NB4 (cell line): Measurements from ENCODE around the gene ITPK1.
"Not testable (repeated sequence)": the region's sequence is repeated elsewhere in the genome, so short reads cannot be mapped to it uniquely, and the experiment has no call there.

ENCODE experiments used
- DNase-seq: peaks from one replicate; pipeline ENCODE4 v3.0.0; 2010; ENCODE audit warnings: low read depth
- H3K4me3 ChIP-seq: one replicate; pipeline ENCODE4 v1.5.1; 2011; ENCODE audit warnings: mild to moderate bottlenecking, low read depth, low read length, moderate library complexity
- CTCF ChIP-seq: IDR thresholded peaks from one replicate; pipeline ENCODE4 v1.5.1; 2012; ENCODE audit warnings: low read depth, low read length
- MYC ChIP-seq: IDR thresholded peaks from 2 replicates; pipeline ENCODE4 v1.6.1; 2011; ENCODE audit warnings: low read depth, low read length
- POLR2A ChIP-seq: IDR thresholded peaks from 2 replicates; pipeline ENCODE4 v1.6.1; 2011; ENCODE audit warnings: mild to moderate bottlenecking; ENCODE audit not compliant: insufficient read length; ENCODE audit errors: extremely low read depth
- TF ChIP-seq, protein P1 (sequence below): IDR thresholded peaks from 2 replicates; pipeline ENCODE4 v1.6.1; 2011; ENCODE audit warnings: low read depth, low read length

Gene ITPK1

GRCh38 chr14:93109572-93110481 is 5.9 kb downstream of the ITPK1 start:
- no peak overlapping the region for H3K4me3 ChIP-seq
- TF ChIP-seq, protein P1, sequence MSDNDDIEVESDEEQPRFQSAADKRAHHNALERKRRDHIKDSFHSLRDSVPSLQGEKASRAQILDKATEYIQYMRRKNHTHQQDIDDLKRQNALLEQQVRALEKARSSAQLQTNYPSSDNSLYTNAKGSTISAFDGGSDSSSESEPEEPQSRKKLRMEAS: no peak
- TF ChIP-seq MYC: no peak
- no peak for TF ChIP-seq POLR2A
- TF ChIP-seq CTCF: no peak
- DNase-seq: peak; percentile 18

- no peak for TF ChIP-seq POLR2A
- no peak for TF ChIP-seq MYC
- TF ChIP-seq, protein P1: no peak
- TF ChIP-seq CTCF: no peak
- peak; percentile 13 for DNase-seq
- H3K4me3 ChIP-seq: no peak overlapping the region
These were observed 7.6 kb downstream of the ITPK1 start for GRCh38 chr14:93108105-93108504.

DNA sequence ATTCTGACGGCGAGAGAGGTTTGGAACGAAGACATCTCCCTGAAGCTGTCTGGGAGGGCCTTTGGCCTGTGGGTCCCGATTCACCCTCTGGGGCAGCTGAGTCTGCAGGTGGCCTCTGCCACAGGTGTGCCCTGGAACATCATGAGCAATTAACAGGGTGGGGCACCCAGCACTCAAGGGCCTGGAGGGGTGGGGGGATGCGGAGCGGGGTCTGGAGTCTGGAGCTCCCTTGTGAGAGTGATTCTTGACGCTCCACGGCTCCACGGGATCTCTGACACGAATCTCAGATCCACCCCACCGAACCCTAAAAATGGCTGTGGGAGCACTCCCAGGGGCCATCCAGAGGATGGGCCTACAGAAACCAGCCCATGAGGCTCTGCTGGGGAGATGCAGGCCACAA is 8.3 kb downstream of the ITPK1 start:
- H3K4me3 ChIP-seq: no peak overlapping the region
- DNase-seq: no peak
- TF ChIP-seq POLR2A (no peak), CTCF (no peak), MYC (no peak)
- TF ChIP-seq, protein P1: no peak

DNA sequence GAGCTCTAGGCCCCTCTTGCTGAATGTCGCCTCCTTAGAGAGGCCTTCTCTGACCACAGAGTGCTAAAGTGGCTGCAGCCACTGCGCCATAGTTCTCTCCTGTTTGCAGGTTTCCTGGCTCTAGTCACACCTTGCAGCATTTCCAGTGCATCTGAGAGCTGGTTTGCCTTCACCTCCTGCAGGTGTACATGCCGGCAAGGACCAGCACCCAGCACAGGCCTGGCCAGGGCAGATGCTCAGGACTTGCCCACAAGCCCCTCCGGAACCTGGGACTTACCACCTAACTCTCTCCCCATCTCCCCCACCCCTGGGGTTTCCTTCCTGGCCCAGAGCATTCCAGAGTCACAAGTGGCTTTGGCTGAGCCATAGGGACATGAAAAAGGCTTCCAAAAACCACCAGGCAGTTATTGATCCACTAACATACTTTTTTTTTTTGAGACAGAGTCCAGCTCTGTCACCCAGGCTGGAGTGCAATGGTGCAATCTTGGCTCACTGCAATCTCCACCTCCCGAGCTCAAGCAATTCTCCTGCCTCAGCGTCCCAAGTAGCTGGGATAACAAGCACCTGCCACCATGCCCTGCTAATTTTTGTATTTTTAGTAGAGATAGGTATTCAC is 9.1 kb downstream of the ITPK1 start:
- TF ChIP-seq, protein P1: no peak
- TF ChIP-seq CTCF (no peak), POLR2A (no peak), MYC (no peak)
- no peak overlapping the region for H3K4me3 ChIP-seq
- DNase-seq: no peak

DNA sequence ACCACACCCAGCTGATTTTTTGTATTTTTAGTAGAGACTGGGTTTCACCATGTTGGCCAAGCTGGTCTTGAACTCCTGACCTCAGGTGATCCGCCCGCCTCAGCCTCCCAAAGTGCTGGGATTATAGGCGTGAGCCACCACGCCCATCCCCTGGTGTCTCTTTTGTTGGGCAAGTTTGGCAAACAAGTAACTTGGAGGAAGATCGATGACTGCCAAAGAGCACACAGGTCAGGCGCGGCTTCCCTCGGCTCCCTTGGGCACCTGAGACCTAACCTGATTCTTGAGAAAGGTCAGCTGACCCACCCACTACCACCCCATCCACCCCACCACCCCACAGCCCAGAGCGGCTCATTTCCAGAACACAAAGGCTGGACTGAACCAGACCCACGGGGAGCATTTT is 9.9 kb downstream of the ITPK1 start:
- not testable (repeated sequence) for H3K4me3 ChIP-seq, DNase-seq

DNA sequence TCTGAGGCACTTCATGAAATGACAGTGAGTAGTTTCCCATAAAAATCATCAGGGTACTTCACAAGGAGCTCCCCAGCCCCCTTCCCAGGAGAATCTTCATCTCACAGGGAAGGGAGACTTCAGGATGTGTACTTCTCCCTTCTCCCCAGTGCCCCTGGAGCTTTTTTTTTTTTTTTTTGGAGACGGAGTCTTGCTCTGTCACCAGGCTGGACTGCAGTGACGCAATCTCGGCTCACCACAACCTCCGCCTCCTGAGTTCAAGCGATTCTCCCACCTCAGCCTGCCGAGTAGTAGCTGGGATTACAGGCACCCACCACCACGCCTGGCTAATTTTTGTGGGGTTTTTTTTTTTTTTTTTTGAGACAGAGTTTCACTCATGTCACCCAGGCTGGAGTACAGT is 10.4 kb downstream of the ITPK1 start:
- peak; percentile 88 for DNase-seq
- no peak overlapping the region for H3K4me3 ChIP-seq
- no peak for TF ChIP-seq POLR2A
- TF ChIP-seq CTCF: no peak
- TF ChIP-seq, protein P1: no peak
- TF ChIP-seq MYC: no peak
